Adrenal gland (tissue), 5 donors: ENCODE measurements around the gene IRF9.

Source experiments
- CTCF ChIP-seq, 6 experiments: fragments of 450-650 bp in 4 of 6; fragments of 200-600 bp in 2 of 6; sonication (generic) in 1 of 6; IDR thresholded peaks; 1 replicate in 5 of 6; 2 replicates in 1 of 6; pipeline versions ENCODE4 v1.5.1 to v1.8.0; 2016 to 2021; ENCODE audit warnings: antibody characterized with exemption in 6 of 6, mild to moderate bottlenecking in 2 of 6, moderate library complexity in 1 of 6
- POLR2A ChIP-seq, 2 donors: fragments of 450-650 bp; IDR thresholded peaks; one replicate each; pipeline ENCODE4 v1.6.1; 2017; ENCODE audit warnings: antibody characterized with exemption in 2 of 2, mild to moderate bottlenecking in 2 of 2, moderate library complexity in 1 of 2
- donor health status: DM: no; HTN: no; CAD: no.

- no peak for TF ChIP-seq CTCF (IDR thresholded peaks at IDR 0.05)
- no peak for TF ChIP-seq POLR2A (IDR thresholded peaks at IDR 0.05)
Measured at GRCh38 chr14:24121210-24121609, 39.9 kb upstream of the IRF9 start.
